NCI-H2171 (cell line): ENCODE data around the gene RASSF5.

Experiments
- DNase-seq: peaks from one replicate; lab custom pipeline; 2025; lab: John Stamatoyannopoulos, UW

Gene RASSF5

DNA sequence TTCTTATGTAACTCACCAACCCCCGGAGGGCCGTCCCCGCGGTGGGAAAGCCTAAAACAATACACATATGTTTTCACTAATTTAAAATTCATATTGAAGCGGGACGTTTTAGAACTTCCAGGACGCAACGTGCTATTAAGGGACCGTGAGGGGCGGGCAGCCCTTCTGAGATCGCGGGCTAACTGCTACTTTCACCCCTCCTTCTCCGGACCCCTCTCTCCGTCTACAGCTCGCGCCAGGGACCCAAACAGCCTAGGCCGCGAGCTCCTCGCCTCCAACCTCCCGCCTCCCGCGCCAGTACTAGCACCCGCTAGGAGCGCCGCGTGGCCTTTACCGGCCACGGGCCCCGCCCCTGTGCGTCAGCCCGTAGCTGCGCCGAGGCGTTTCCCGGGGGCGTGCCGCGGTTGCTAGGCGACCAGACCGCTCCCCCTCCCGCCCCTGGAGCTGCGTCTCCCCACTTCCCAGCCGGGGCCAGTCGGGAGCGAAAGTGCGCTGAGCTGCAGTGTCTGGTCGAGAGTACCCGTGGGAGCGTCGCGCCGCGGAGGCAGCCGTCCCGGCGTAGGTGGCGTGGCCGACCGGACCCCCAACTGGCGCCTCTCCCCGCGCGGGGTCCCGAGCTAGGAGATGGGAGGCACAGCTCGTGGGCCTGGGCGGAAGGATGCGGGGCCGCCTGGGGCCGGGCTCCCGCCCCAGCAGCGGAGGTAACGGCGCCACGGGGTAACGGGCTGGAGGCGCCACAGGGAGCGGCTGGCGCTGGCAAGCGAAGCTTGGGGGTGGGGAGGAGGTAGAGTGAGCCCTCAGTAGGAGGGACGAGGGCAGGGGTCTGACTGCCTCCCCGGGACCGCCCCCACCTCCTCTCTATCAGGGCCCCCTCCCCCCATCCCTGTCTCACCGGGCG lies 128.0 kb downstream of the RASSF5 start, which contains the start of gene DYRK3:
TSS of gene DYRK3 (plus strand) at position 457 of the 898 bp plus-strand sequence. CDS start at position 625, 168 bp downstream.
- peak; percentile 90 for DNase-seq

DNA sequence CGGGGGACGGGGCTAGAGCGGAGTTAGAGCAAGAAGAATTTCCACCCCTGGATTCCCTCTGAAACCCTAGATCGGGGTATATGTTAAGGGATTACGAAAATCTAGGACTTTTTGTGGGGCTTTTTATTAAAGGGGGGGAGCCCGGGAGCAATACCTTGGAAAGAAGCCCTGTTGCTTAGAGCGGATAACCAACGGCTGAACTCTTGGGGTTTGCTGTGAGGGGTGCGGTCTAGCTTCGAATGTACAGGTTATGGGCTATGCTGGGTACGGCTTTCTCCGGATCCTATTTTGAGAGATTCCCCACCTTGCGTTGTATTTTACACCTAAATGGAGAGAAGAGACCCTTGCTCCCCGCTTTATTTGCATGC lies 128.6 kb downstream of the RASSF5 start:
- DNase-seq, result no peak

- DNase-seq, result no peak
Observed at GRCh38 chr1:206636671-206637070, 129.3 kb downstream of the RASSF5 start.

DNA sequence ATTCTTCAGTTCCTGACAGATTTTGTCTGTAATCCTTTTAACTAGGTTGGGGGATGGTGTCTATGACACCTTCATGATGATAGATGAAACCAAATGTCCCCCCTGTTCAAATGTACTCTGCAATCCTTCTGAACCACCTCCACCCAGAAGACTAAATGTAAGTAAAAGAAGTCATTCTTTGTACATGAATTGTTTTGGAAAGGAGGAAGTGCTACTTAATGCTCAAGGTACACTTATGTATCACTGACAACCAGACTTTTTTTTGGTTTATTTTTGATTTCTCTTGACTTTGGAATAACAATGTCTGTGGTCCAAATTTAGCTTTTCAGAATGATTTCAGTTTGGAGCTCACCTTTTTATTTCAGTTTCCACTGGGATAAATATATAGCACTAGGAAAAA lies 130.3 kb downstream of the RASSF5 start:
- no peak for DNase-seq
